Measurements from ENCODE around the gene SLC26A1. TPM values are rescaled to one million over a fixed set of nuclear protein-coding genes. Genes with fewer than 3 reads are reported as not detected.

Gene SLC26A1
- total RNA-seq, 1 experiment from 2014 or later, result 0.09 TPM

- no peaks in the 10 kb centered on the region; the same call in 1 of the 2 replicates for H3K4me1 ChIP-seq (ENCODE audit: insufficient read depth, low read length)
- H3K27ac Mint-ChIP-seq, result no peak overlapping the region
These were observed 25.2 kb upstream of the SLC26A1 start for GRCh38 chr4:1018147-1019020.

More at GRCh38 chr4:1018147-1019020, 25.2 kb upstream of the SLC26A1 start:
- no peak overlapping the region for H3K56ac ChIP-seq (ENCODE audit: insufficient read length, low read depth, low read length)
- no peak for DNase-seq
- no peaks in the 10 kb centered on the region; the same call in 1 of the 2 replicates for H3K27me3 ChIP-seq (ENCODE audit: insufficient read depth, low read length)
- H3K4me2 ChIP-seq (ENCODE audit: insufficient read depth, insufficient read length, low read length), result no peak overlapping the region
- no peak overlapping the region for H3K27ac ChIP-seq (ENCODE audit: insufficient read length, low read depth, low read length)
- WGBS (ENCODE audit: extremely low coverage, insufficient read length, low lambda C conversion rate), result no CpG with 5 or more reads among the region's 29 CpGs
- TF ChIP-seq CTCF (conservative IDR thresholded peaks at IDR 0.05), result no peak
- no peak overlapping the region for H2AK5ac ChIP-seq (ENCODE audit: insufficient read length, low read length)
- no peak overlapping the region for H4K8ac ChIP-seq (replicated peaks; ENCODE audit: insufficient read length, low read depth, low read length)
- no peak overlapping the region for H3K9ac ChIP-seq (ENCODE audit: extremely low read depth, insufficient read length, low read length)
- H2BK120ac ChIP-seq (ENCODE audit: low read depth, low read length, poor library complexity, severe bottlenecking), result no peak overlapping the region
- no peak overlapping the region for H2BK20ac ChIP-seq (ENCODE audit: low read depth, low read length, poor library complexity, severe bottlenecking)
- H3K14ac ChIP-seq (ENCODE audit: insufficient read depth, low read length), result no peak overlapping the region
- H2BK12ac ChIP-seq (ENCODE audit: insufficient read length, low read depth, low read length), result no peak overlapping the region
- H3K79me2 ChIP-seq (ENCODE audit: insufficient read depth, low read length), result no peaks in the 10 kb centered on the region
- no peak overlapping the region for H3K23ac ChIP-seq (ENCODE audit: insufficient read length, low read depth, low read length)
- H3K79me1 ChIP-seq (ENCODE audit: insufficient read depth, low read depth, low read length, poor library complexity, severe bottlenecking), result no peaks in the 10 kb centered on the region
- no peaks in the 10 kb centered on the region for H4K20me1 ChIP-seq (ENCODE audit: control insufficient read depth, insufficient read depth, insufficient read length)
- Mint-ChIP-seq H3K4me1 (peaks cover 4 to 13% of the 10 kb centered on the region in 2 experiments; a peak in 3 of 4 replicates), H3K36me3 (ENCODE audit: insufficient read depth in 1 of 3, low read depth in 3 of 3) (peaks cover 0 to 4% (median 0%) of the 10 kb centered on the region in 3 experiments; a peak in 2 of 7 replicates), H3K9me3 (no peaks in the 10 kb centered on the region), H3K4me3 (no peak overlapping the region), H3K27me3 (ENCODE audit: low read depth) (no peaks in the 10 kb centered on the region; the same call in 1 of the 2 replicates)
- H3K4ac ChIP-seq (ENCODE audit: low read depth, low read length), result no peak overlapping the region
- no peak overlapping the region for H3T11ph ChIP-seq (ENCODE audit: low read length)
- no peak overlapping the region for H2BK5ac ChIP-seq (ENCODE audit: insufficient read length, low read length)
- no peak overlapping the region for H2AFZ ChIP-seq (ENCODE audit: low read length)
- no peak overlapping the region for H2BK15ac ChIP-seq (ENCODE audit: low read depth, low read length)
- no peak overlapping the region for H4K91ac ChIP-seq (ENCODE audit: insufficient read length, low read depth, low read length)
- no peaks in the 10 kb centered on the region for H3K23me2 ChIP-seq (ENCODE audit: insufficient read length, low read depth, low read length, poor library complexity, severe bottlenecking)
- H3K9me3 ChIP-seq (ENCODE audit: control insufficient read depth, low read depth, low read length), result no peaks in the 10 kb centered on the region
- H3K18ac ChIP-seq (ENCODE audit: insufficient read length, low read depth, low read length), result no peak overlapping the region
- no peak overlapping the region for H4K5ac ChIP-seq (ENCODE audit: insufficient read length, low read depth, low read length)

All from H9 (cell line).